HG02588 (cell line): ENCODE results near the gene SNAI1.
"Not testable (repeated sequence)": the region's sequence is repeated elsewhere in the genome, so short reads cannot be mapped to it uniquely, and the experiment has no call there.

Source experiments
- ATAC-seq: cut with Tn5 transposase; IDR thresholded peaks from one replicate; pipeline ENCODE4 v1.9.1; 2021; ENCODE audit warnings: mild to moderate bottlenecking, moderate library complexity; ENCODE audit not compliant: unreplicated experiment

The SNAI1 gene

GRCh38 chr20:49961413-49961812 lies 21.4 kb upstream of the SNAI1 start:
- ATAC-seq, result no peak

GRCh38 chr20:49964964-49965780 lies 17.6 kb upstream of the SNAI1 start:
- no peak for ATAC-seq

GRCh38 chr20:49965781-49966305 lies 16.9 kb upstream of the SNAI1 start:
- no peak for ATAC-seq

GRCh38 chr20:49966861-49967260 lies 15.9 kb upstream of the SNAI1 start:
- ATAC-seq, result no peak

- ATAC-seq, result no peak
Measured at GRCh38 chr20:49969234-49969633, 13.5 kb upstream of the SNAI1 start.

- ATAC-seq, result no peak
Measured at GRCh38 chr20:49969946-49970345, 12.8 kb upstream of the SNAI1 start.

GRCh38 chr20:49970498-49970897 lies 12.3 kb upstream of the SNAI1 start:
- no peak for ATAC-seq

- ATAC-seq, result no peak
Measured at GRCh38 chr20:49973981-49974380, 8.8 kb upstream of the SNAI1 start.

GRCh38 chr20:49976542-49976941 lies 6.2 kb upstream of the SNAI1 start:
- ATAC-seq, result no peak

GRCh38 chr20:49977740-49978139 lies 5.0 kb upstream of the SNAI1 start:
- not testable (repeated sequence) for ATAC-seq

- no peak for ATAC-seq
Measured at GRCh38 chr20:49978685-49979029, 4.1 kb upstream of the SNAI1 start.

- no peak for ATAC-seq
Measured at GRCh38 chr20:49979030-49979832, 3.5 kb upstream of the SNAI1 start.

GRCh38 chr20:49980140-49981008 lies 2.4 kb upstream of the SNAI1 start:
- no peak for ATAC-seq

GRCh38 chr20:49981218-49982071 lies 1.3 kb upstream of the SNAI1 start:
- ATAC-seq, result no peak

- ATAC-seq, result peak; percentile 2
Measured at GRCh38 chr20:49982072-49982345, 771 bp upstream of the SNAI1 start.

- ATAC-seq, result no peak
Measured at GRCh38 chr20:49983123-49983847, 505 bp downstream of the SNAI1 start.

- ATAC-seq, result no peak
Measured at GRCh38 chr20:49983848-49984408, 1.1 kb downstream of the SNAI1 start.

GRCh38 chr20:49984426-49985153 lies 1.8 kb downstream of the SNAI1 start:
- no peak for ATAC-seq

- no peak for ATAC-seq
Measured at GRCh38 chr20:49985157-49985556, 2.4 kb downstream of the SNAI1 start.
